GM18505 (cell line): Measurements from ENCODE around the gene QTRT2.

Experiments used
- ATAC-seq: cut with Tn5 transposase; IDR thresholded peaks from one replicate; pipeline ENCODE4 v1.9.1; 2021; ENCODE audit not compliant: unreplicated experiment
- POLR2A ChIP-seq: IDR thresholded peaks from 4 replicates; pipeline ENCODE4 v1.6.1; 2011; ENCODE audit warnings: borderline replicate concordance; ENCODE audit not compliant: insufficient read depth, insufficient read length; ENCODE audit errors: extremely low read depth

Gene QTRT2

GRCh38 chr3:114115143-114115542, 58.6 kb downstream of the QTRT2 start:
- no peak for TF ChIP-seq POLR2A
- ATAC-seq, result no peak

DNA sequence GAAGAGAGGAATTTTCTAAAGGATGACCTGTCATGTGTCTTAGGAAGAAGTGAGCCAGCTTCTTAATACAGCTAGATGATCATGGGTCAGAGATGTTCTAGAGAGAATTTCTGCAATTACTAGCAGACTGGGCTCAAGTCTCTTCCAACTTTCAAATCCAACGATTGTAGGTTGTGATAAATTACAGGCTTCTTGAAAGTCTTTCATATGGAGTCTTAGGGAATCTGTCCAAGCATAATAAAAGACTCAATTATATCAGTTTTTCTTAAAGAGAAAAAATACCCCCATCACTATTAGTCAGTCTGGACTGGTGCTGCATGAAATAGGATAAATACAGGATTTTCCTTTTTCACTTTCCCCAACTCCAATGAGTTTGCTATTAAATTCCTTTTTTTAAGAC, 63.2 kb downstream of the QTRT2 start:
- no peak for TF ChIP-seq POLR2A
- no peak for ATAC-seq

DNA sequence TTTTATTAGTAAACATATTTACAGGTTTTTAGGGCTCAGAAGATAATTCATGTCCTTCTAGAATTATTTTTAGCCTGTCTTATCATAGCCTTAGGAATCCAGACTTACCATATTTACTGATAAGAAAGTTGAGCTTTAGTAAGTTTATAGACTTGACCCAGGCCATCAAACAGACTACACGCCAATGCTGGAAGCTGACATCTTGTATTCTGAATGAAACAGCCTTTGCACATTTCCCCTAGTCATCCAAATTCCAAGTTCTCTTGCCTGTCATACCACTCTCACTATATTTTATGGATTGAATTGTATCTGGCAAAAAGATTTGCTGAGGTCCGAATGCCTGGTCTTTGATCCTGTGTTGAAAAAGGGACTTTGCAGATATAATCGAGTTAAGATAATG, 63.7 kb downstream of the QTRT2 start:
- TF ChIP-seq POLR2A, result no peak

DNA sequence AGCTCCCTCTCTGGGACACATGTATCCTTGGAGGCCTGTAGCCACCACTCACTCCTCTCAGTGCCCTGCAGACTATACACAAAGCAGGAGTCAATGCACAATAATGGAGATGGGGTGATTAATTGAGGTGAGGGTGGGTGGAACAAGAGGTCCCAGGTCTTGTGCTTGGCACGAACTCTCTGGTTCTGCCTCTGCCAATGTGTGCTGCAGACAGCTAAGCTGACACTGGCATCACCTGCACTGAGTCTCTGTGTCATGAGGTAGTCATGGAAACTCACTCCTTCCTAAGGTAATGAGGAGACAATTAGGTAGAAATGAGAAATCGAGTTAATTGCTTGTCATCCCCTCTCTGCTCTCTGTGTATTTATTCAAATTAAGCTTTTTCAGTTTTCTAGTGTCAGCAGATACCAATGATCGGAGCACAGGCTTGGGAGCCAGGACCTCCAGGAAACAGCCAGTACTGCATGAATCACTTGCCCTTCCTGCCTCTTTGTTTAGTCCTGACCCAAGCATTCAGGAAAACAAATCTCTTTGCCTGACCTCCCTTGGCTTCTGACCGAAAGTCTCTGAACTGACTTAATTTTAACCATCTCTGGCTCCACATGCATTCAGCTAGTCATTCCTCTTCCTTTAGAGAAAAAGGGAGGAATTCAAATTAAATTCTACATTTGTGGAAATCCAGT, 65.6 kb downstream of the QTRT2 start:
- ATAC-seq, result no peak
- no peak for TF ChIP-seq POLR2A

More for the DNA sequence above, 63.7 kb downstream of the QTRT2 start:
- no peak for ATAC-seq

GRCh38 chr3:114126461-114126860, 69.9 kb downstream of the QTRT2 start:
- TF ChIP-seq POLR2A, result no peak
- no peak for ATAC-seq

GRCh38 chr3:114127517-114127916, 71.0 kb downstream of the QTRT2 start:
- no peak for ATAC-seq
- TF ChIP-seq POLR2A, result no peak

DNA sequence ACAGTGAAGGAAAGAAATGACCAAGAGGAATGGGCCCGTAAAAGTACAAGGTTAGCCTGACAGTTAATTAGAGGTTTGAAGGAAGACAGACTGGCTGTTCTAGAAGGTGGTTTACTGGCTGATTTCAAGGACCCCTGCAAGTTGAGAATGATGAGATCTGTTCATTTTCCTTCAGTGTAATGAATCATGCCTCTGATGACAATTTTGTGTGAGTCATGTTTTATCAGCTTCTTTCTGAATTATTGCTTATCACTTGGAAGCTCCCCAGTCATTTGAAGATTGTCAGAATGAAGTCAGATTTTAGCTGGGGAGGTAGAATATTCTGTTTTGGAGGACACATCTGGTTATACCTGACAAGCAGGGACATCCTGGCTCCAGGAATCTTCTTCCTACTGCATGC, 71.7 kb downstream of the QTRT2 start:
- TF ChIP-seq POLR2A, result no peak
- ATAC-seq, result no peak

DNA sequence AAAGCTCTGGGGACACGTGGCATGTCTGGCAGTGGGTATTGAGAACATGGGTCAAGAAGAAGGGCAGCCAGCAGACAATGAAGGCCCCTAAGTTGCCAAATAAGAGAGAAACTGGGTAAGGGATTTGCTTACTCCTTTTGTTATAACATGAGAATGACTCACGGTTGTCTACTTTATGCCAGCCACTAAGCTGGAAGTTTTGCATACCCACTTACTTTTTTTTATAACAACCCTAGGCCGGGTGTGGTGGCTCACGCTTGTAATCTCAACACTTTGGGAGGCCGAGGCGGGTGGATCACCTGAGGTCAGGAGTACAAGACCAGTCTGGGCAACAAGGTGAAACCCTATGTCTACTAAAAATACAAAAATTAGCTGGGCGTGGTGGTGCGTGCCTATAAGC, 72.3 kb downstream of the QTRT2 start:
- no peak for TF ChIP-seq POLR2A
- no peak for ATAC-seq

DNA sequence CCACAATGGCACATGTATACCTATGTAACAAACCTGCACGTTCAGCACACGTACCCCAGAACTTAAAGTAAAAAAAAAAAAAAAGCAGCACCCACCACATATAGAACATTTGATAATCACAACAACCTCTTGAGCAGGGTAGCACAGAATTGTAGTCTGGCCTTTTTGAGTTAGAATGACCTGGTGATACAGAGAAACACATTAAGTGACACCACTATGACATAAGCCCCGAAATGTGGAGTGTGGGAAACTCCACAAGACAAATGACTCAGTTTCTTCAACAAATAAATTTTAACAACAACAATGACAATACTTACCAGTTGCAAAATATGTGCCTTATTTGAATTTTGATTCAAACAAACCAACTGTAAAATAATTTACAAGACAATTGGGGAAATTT, 76.0 kb downstream of the QTRT2 start:
- no peak for ATAC-seq
- no peak for TF ChIP-seq POLR2A

DNA sequence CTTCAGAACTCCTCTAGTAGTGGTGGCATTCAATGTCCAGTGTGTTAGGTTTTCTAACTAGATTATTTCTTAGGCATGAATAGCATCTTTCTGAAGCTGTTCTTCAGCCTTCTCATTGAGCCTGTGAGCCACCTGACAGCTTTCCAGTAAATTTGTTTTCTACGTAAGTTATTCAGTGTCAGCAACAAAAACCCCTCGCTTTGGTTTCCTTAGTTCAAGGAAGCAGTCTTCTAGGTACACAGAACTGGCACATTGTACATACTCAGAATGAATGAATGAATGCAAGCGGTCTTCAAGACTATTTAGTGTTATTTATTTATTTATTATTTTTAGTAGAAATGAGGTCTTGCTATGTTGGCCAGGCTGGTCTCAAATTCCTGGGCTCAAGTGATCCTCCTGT, 77.4 kb downstream of the QTRT2 start:
- no peak for ATAC-seq
- TF ChIP-seq POLR2A, result no peak
